ENCODE measurements around the gene COTL1.
"Not testable (repeated sequence)": the region's sequence is repeated elsewhere in the genome, so short reads cannot be mapped to it uniquely, and the experiment has no call there.

The COTL1 gene

DNA sequence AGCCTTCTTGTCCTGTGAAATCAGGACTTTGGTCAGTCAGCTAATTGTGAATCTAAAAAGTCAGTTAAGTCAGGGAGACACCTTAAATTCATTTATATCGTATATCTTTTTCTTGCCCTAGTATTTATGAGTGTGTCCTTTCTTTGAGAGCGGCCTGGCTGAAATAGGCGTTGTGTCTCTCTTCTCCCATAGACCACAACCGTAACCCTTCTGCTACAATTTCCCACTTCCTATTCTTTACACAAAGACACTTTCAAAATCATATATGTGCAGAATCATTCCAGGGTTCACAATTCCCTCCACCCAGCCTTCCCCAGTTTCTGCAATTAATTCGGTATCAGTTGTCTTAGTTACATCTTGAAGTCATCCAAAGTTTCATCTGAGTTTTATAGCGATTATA, 14.0 kb upstream of the COTL1 start:
- no peak for DNase-seq (ENCODE audit: insufficient read length, low spot score)
- no peak for FAIRE-seq
- TF ChIP-seq, protein P1, sequence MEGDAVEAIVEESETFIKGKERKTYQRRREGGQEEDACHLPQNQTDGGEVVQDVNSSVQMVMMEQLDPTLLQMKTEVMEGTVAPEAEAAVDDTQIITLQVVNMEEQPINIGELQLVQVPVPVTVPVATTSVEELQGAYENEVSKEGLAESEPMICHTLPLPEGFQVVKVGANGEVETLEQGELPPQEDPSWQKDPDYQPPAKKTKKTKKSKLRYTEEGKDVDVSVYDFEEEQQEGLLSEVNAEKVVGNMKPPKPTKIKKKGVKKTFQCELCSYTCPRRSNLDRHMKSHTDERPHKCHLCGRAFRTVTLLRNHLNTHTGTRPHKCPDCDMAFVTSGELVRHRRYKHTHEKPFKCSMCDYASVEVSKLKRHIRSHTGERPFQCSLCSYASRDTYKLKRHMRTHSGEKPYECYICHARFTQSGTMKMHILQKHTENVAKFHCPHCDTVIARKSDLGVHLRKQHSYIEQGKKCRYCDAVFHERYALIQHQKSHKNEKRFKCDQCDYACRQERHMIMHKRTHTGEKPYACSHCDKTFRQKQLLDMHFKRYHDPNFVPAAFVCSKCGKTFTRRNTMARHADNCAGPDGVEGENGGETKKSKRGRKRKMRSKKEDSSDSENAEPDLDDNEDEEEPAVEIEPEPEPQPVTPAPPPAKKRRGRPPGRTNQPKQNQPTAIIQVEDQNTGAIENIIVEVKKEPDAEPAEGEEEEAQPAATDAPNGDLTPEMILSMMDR (IDR thresholded peaks at IDR 0.05; ENCODE audit: insufficient read depth, missing control alignments): no peak

- no peak for DNase-seq (ENCODE audit: insufficient read length, low spot score)
- TF ChIP-seq, protein P1 (IDR thresholded peaks at IDR 0.05; ENCODE audit: insufficient read depth, missing control alignments): no peak
- no peak for FAIRE-seq
Measured at GRCh38 chr16:84631153-84631466, 13.2 kb upstream of the COTL1 start.

GRCh38 chr16:84630446-84631152, 12.7 kb upstream of the COTL1 start:
- DNase-seq (ENCODE audit: insufficient read length, low spot score) (no peak), FAIRE-seq (no peak)
- TF ChIP-seq, protein P1 (IDR thresholded peaks at IDR 0.05; ENCODE audit: insufficient read depth, missing control alignments): no peak

DNA sequence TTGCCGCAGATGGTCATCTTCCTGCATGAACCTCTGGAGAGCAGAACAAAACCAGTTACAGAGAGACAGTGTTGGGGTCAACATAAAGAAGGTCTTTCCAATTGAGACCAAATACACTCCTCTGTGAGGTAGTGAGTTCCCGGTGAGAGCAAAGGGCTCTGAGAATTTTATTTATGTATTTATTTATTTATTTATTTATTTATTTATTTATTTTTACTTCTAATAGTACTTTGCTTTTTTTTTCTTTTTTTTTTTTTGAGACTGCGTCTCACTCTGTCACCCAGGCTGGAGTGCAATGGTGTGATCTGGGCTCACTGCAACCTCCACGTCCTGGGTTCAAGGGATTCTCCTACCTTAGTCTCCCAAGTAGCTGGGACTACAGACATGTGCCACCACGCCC, 12.1 kb upstream of the COTL1 start:
- DNase-seq (ENCODE audit: insufficient read length, low spot score): no peak
- TF ChIP-seq, protein P1 (IDR thresholded peaks at IDR 0.05; ENCODE audit: insufficient read depth, missing control alignments): no peak
- no peak for FAIRE-seq

DNA sequence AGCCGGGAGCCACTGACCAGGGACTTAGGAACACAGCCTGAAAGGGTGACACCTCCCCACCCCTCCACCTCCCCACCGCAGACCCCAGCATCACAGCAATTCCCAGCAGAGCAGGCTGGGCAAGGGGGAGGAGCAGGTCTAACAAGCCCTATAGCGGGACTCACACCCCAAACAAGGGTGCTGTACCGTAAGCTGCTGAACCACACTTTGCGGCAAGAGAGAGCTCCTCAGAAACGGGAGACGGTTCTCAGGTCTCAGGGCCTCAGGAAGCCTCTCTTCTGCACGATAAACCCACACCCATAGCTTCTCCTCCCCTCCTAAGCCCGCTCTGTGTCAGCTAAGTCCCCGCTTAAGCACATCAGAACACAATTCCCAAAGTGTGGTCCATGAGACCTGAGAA, 11.7 kb upstream of the COTL1 start:
- TF ChIP-seq, protein P1 (IDR thresholded peaks at IDR 0.05; ENCODE audit: insufficient read depth, missing control alignments): no peak
- no peak for FAIRE-seq
- DNase-seq (ENCODE audit: insufficient read length, low spot score): no peak

DNA sequence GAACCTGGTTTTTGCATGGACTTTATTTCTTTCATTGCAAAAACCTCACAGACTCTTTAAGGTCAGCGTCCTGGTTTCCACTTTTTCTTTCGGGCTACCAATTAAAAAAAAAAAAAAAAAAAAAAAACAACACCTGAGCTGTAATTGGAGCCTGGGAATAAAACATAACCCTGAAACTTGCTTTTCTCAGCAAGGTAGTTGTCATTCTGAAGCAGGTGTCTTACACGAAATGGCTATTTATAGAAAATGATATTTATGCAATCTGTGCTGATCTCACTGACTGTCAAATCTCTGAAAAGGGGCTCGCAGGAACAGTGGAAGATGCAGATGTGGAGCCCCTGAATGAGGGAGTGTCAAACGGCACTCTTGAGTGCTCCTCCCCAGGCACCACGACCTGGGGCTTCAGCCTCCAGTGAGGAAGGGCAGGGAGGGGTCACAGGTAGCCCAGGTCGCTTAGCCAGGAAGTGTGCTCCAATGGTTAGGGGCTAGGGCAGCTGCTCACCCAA, 10.4 kb upstream of the COTL1 start:
- TF ChIP-seq, protein P1 (IDR thresholded peaks at IDR 0.05; ENCODE audit: insufficient read depth, missing control alignments): no peak
- DNase-seq (ENCODE audit: insufficient read length, low spot score) (no peak), FAIRE-seq (no peak)

- TF ChIP-seq, protein P1 (IDR thresholded peaks at IDR 0.05; ENCODE audit: insufficient read depth, missing control alignments): no peak
- DNase-seq (ENCODE audit: insufficient read length, low spot score) (no peak), FAIRE-seq (no peak)
Measured at GRCh38 chr16:84625556-84625955, 7.7 kb upstream of the COTL1 start.

DNA sequence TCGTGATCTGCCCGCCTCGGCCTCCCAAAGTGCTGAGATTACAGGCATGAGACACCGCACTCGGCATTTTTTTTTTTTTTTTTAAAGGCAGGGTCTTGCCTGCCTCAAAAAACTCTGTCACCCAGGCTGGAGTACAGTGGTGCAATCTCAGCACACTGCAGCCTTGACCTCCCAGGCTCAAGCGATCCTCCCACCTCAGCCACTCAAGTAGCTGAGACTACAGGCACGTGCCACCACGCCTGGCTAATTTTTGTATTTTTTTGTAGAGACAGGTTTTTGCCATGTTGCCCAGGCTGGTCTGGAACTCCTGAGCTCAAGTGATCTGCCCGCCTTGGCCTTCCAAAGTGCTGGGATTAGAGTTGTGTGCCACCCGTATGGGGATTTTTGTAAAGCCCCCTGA, 3.0 kb upstream of the COTL1 start:
- FAIRE-seq: not testable (repeated sequence)

More for the DNA sequence above, 3.0 kb upstream of the COTL1 start:
- DNase-seq (ENCODE audit: insufficient read length, low spot score): not testable (repeated sequence)

Measured in D721Med (cell line).